Astrocyte (in vitro differentiated cells and primary cell): Measurements from ENCODE around the gene OR2AK2. TPM values are rescaled to one million over a fixed set of nuclear protein-coding genes. Genes with fewer than 3 reads are reported as not detected.

Experiments
- DNase-seq: peaks from one replicate; pipeline ENCODE4 v3.0.0-alpha.2; 2010; ENCODE audit warnings: low read depth
- FAIRE-seq: peaks from 2 replicates; lab custom pipeline; 2011; peaks lifted over from hg19 to GRCh38; lab: Jason Lieb, UNC
- H2AFZ ChIP-seq: 2 replicates; pipeline ENCODE4 v1.6.0; 2012; ENCODE audit warnings: low read depth, low read length, inconsistent platforms
- H3K27ac ChIP-seq: 2 replicates; pipeline ENCODE4 v1.5.1; 2011; ENCODE audit warnings: low read depth, low read length, inconsistent platforms
- H3K27me3 ChIP-seq: 2 replicates; pipeline ENCODE4 v1.6.0; 2011; ENCODE audit warnings: low read length, inconsistent platforms; ENCODE audit not compliant: insufficient read depth
- H3K36me3 ChIP-seq: 2 replicates; pipeline ENCODE4 v1.5.1; 2011; ENCODE audit warnings: low read length, inconsistent platforms; ENCODE audit not compliant: insufficient read depth
- H3K4me1 ChIP-seq: 2 replicates; pipeline ENCODE4 v1.5.1; 2011; ENCODE audit warnings: low read length, inconsistent platforms; ENCODE audit not compliant: insufficient read depth
- H3K4me2 ChIP-seq: 2 replicates; pipeline ENCODE4 v1.6.0; 2012; ENCODE audit warnings: low read length, inconsistent platforms
- H3K4me3 ChIP-seq: 2 replicates; pipeline ENCODE4 v1.5.1; 2011; ENCODE audit warnings: low read depth, mild to moderate bottlenecking, low read length, inconsistent platforms; ENCODE audit not compliant: insufficient read depth
- H3K79me2 ChIP-seq: 2 replicates; pipeline ENCODE4 v1.6.0; 2012; ENCODE audit warnings: mild to moderate bottlenecking, low read length, inconsistent platforms; ENCODE audit not compliant: insufficient read depth
- H3K9ac ChIP-seq: 2 replicates; pipeline ENCODE4 v1.6.0; 2012; ENCODE audit warnings: mild to moderate bottlenecking, low read length, inconsistent platforms
- H3K9me3 ChIP-seq: 2 replicates; pipeline ENCODE4 v1.5.1; 2012; ENCODE audit warnings: low read depth, mild to moderate bottlenecking, low read length, inconsistent platforms; ENCODE audit not compliant: insufficient read depth
- H4K20me1 ChIP-seq: 2 replicates; pipeline ENCODE4 v1.6.0; 2012; ENCODE audit warnings: low read length, inconsistent platforms; ENCODE audit not compliant: insufficient read depth
- H3K27ac Mint-ChIP-seq: one replicate; pipeline ENCODE4 v1.8.0; 2021; ENCODE audit warnings: mild to moderate bottlenecking, mixed read lengths; ENCODE audit not compliant: unreplicated experiment
- H3K27me3 Mint-ChIP-seq: one replicate; pipeline ENCODE4 v1.8.0; 2021; ENCODE audit warnings: low read depth, mixed read lengths; ENCODE audit not compliant: unreplicated experiment
- H3K36me3 Mint-ChIP-seq: one replicate; pipeline ENCODE4 v1.8.0; 2021; ENCODE audit warnings: low read depth, mixed read lengths; ENCODE audit not compliant: unreplicated experiment
- H3K4me1 Mint-ChIP-seq: one replicate; pipeline ENCODE4 v1.8.0; 2021; ENCODE audit warnings: low read depth, mixed read lengths; ENCODE audit not compliant: unreplicated experiment
- H3K4me3 Mint-ChIP-seq: one replicate; pipeline ENCODE4 v1.8.0; 2021; ENCODE audit warnings: mild to moderate bottlenecking, moderate library complexity, mixed read lengths; ENCODE audit not compliant: unreplicated experiment
- H3K9me3 Mint-ChIP-seq: one replicate; pipeline ENCODE4 v1.8.0; 2021; ENCODE audit warnings: mild to moderate bottlenecking, mixed read lengths; ENCODE audit not compliant: unreplicated experiment
- CTCF ChIP-seq: IDR thresholded peaks from 2 replicates; pipeline ENCODE4 v1.5.1; 2011; ENCODE audit warnings: low read depth, mild to moderate bottlenecking, inconsistent platforms, low read length, moderate library complexity; ENCODE audit not compliant: insufficient read depth
- EZH2 ChIP-seq: IDR thresholded peaks from 2 replicates; pipeline ENCODE4 v1.6.1; 2012; ENCODE audit warnings: mild to moderate bottlenecking, low read length, inconsistent platforms; ENCODE audit not compliant: insufficient read depth
- total RNA-seq: library from RNA; stranded (reverse); gene quantifications from 2 replicates; pipeline ENCODE4 v1.2.1, GENCODE V29; 2021

The OR2AK2 gene
- total RNA-seq, 1 donor from 2014 or later, result not detected

GRCh38 chr1:247998811-247999210, 33.8 kb downstream of the OR2AK2 start:
- peaks cover 5% of the 10 kb centered on the region for H3K9me3 ChIP-seq
- TF ChIP-seq EZH2 (no peak), CTCF (no peak)
- no peak overlapping the region for H3K27ac ChIP-seq
- H3K79me2 ChIP-seq, result no peaks in the 10 kb centered on the region
- no peaks in the 10 kb centered on the region for H3K4me1 ChIP-seq
- H3K27me3 ChIP-seq, result no peaks in the 10 kb centered on the region
- H3K9ac ChIP-seq, result no peak overlapping the region
- Mint-ChIP-seq H3K9me3 (no peaks in the 10 kb centered on the region), H3K4me1 (no peaks in the 10 kb centered on the region), H3K27ac (no peak overlapping the region), H3K4me3 (no peak overlapping the region), H3K27me3 (no peaks in the 10 kb centered on the region), H3K36me3 (no peaks in the 10 kb centered on the region)
- H3K4me3 ChIP-seq, result no peak overlapping the region
- no peaks in the 10 kb centered on the region for H4K20me1 ChIP-seq
- H3K4me2 ChIP-seq, result no peak overlapping the region
- no peak for DNase-seq
- no peak for FAIRE-seq
- no peaks in the 10 kb centered on the region for H3K36me3 ChIP-seq
- no peak overlapping the region for H2AFZ ChIP-seq

GRCh38 chr1:248000169-248000568, 35.1 kb downstream of the OR2AK2 start:
- H3K9me3 Mint-ChIP-seq, result no peaks in the 10 kb centered on the region
- no peaks in the 10 kb centered on the region for H3K36me3 Mint-ChIP-seq

More at GRCh38 chr1:248000169-248000568, 35.1 kb downstream of the OR2AK2 start:
- Histone ChIP-seq H3K4me2 (no peak overlapping the region), H3K36me3 (no peaks in the 10 kb centered on the region), H3K9me3 (peaks cover 3% of the 10 kb centered on the region), H3K27me3 (no peaks in the 10 kb centered on the region), H3K79me2 (no peaks in the 10 kb centered on the region), H3K27ac (no peak overlapping the region), H3K4me1 (no peaks in the 10 kb centered on the region), H2AFZ (no peak overlapping the region), H3K4me3 (no peak overlapping the region), H3K9ac (no peak overlapping the region), H4K20me1 (no peaks in the 10 kb centered on the region)
- TF ChIP-seq CTCF (no peak), EZH2 (no peak)
- H3K4me3 Mint-ChIP-seq, result no peak overlapping the region
- no peak overlapping the region for H3K27ac Mint-ChIP-seq
- no peak for DNase-seq
- FAIRE-seq, result no peak
- no peaks in the 10 kb centered on the region for H3K27me3 Mint-ChIP-seq
- H3K4me1 Mint-ChIP-seq, result no peaks in the 10 kb centered on the region
